NB4 (cell line): ENCODE data around the gene SLC35G4.

Source experiments
- MAX ChIP-seq: IDR thresholded peaks from 2 replicates; pipeline ENCODE4 v1.6.1; 2011; ENCODE audit warnings: low read depth, low read length
- TF ChIP-seq, protein P1 (sequence below): IDR thresholded peaks from one replicate; pipeline ENCODE4 v1.5.1; 2012; ENCODE audit warnings: low read depth, low read length

- TF ChIP-seq MAX: no peak
- TF ChIP-seq, protein P1, sequence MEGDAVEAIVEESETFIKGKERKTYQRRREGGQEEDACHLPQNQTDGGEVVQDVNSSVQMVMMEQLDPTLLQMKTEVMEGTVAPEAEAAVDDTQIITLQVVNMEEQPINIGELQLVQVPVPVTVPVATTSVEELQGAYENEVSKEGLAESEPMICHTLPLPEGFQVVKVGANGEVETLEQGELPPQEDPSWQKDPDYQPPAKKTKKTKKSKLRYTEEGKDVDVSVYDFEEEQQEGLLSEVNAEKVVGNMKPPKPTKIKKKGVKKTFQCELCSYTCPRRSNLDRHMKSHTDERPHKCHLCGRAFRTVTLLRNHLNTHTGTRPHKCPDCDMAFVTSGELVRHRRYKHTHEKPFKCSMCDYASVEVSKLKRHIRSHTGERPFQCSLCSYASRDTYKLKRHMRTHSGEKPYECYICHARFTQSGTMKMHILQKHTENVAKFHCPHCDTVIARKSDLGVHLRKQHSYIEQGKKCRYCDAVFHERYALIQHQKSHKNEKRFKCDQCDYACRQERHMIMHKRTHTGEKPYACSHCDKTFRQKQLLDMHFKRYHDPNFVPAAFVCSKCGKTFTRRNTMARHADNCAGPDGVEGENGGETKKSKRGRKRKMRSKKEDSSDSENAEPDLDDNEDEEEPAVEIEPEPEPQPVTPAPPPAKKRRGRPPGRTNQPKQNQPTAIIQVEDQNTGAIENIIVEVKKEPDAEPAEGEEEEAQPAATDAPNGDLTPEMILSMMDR: no peak
Measured at GRCh38 chr18:11578799-11579198, 30.6 kb upstream of the SLC35G4 start.
